CD4-positive, CD25-positive, alpha-beta regulatory T cell (primary cell): ENCODE data around the gene SHOX. TPM values are rescaled to one million over a fixed set of nuclear protein-coding genes. Genes with fewer than 3 reads are reported as not detected.
"Not testable (repeated sequence)": the region's sequence is repeated elsewhere in the genome, so short reads cannot be mapped to it uniquely, and the experiment has no call there.

Source experiments
- ATAC-seq, 2 donors: fragments of 150-1000 bp; cut with Tn5 transposase; one replicate each; pipeline ENCODE4 v1.10.0; 2021; ENCODE audit warnings: low read depth in 2 of 2, moderate number of reproducible peaks in 2 of 2, moderate library complexity in 1 of 2
- DNase-seq, 3 donors: peaks; one replicate each; pipeline versions ENCODE4 v3.0.0 to v3.0.0-alpha.2; 2012 to 2022; ENCODE audit warnings: mixed read lengths in 1 of 3
- H3K27ac ChIP-seq: one replicate; pipeline ENCODE4 v1.7.0; 2013; ENCODE audit warnings: mild to moderate bottlenecking, low read length; ENCODE audit not compliant: insufficient read depth, poor library complexity, severe bottlenecking
- H3K27me3 ChIP-seq: one replicate; pipeline ENCODE4 v1.7.0; 2013; ENCODE audit warnings: low read length; ENCODE audit not compliant: control insufficient read depth, insufficient read depth
- H3K36me3 ChIP-seq: one replicate; pipeline ENCODE4 v1.7.0; 2013; ENCODE audit warnings: mild to moderate bottlenecking, low read length, moderate library complexity; ENCODE audit not compliant: control insufficient read depth, insufficient read depth
- H3K4me1 ChIP-seq: 2 replicates; pipeline ENCODE4 v1.7.0; 2013; ENCODE audit warnings: mild to moderate bottlenecking, low read length; ENCODE audit not compliant: insufficient read depth, control insufficient read depth, poor library complexity, severe bottlenecking
- H3K4me3 ChIP-seq: one replicate; pipeline ENCODE4 v1.7.0; 2013; ENCODE audit warnings: low read depth, mild to moderate bottlenecking, low read length, moderate library complexity
- H3K9me3 ChIP-seq, 2 experiments: 1 replicate in 1 of 2; 2 replicates in 1 of 2; pipeline ENCODE4 v1.7.0; 2013; ENCODE audit warnings: low read length in 2 of 2, mild to moderate bottlenecking in 1 of 2, moderate library complexity in 1 of 2; ENCODE audit not compliant: control insufficient read depth in 2 of 2
- H3K27ac Mint-ChIP-seq, 3 donors: one replicate each; pipeline ENCODE4 v1.8.0; 2020 to 2022; ENCODE audit warnings: mild to moderate bottlenecking in 3 of 3, mixed read lengths in 3 of 3, moderate library complexity in 2 of 3
- H3K27me3 Mint-ChIP-seq: one replicate; pipeline ENCODE4 v1.8.0; 2022; ENCODE audit warnings: mild to moderate bottlenecking, mixed read lengths
- H3K36me3 Mint-ChIP-seq: one replicate; pipeline ENCODE4 v1.8.0; 2020; ENCODE audit warnings: mixed read lengths
- H3K4me1 Mint-ChIP-seq, 4 donors: one replicate each; pipeline ENCODE4 v1.8.0; 2020 to 2022; ENCODE audit warnings: mixed read lengths in 4 of 4, mild to moderate bottlenecking in 1 of 4
- H3K4me3 Mint-ChIP-seq, 4 donors: one replicate each; pipeline ENCODE4 v1.8.0; 2020 to 2022; ENCODE audit warnings: mild to moderate bottlenecking in 4 of 4, mixed read lengths in 4 of 4, moderate library complexity in 3 of 4
- H3K9me3 Mint-ChIP-seq, 7 donors: one replicate each; pipeline ENCODE4 v1.8.0; 2020 to 2022; ENCODE audit warnings: mixed read lengths in 7 of 7, mild to moderate bottlenecking in 3 of 7, moderate library complexity in 2 of 7
- polyA plus RNA-seq, 4 donors: library from polyadenylated mRNA; unstranded; fragments of 300-500 nt; fragmentation: Illumina TruSeq; gene quantifications; one replicate each; pipeline ENCODE4 v1.2.3, GENCODE V29; 2021
- total RNA-seq: library from RNA; stranded (reverse); gene quantifications from one replicate; pipeline ENCODE4 v1.2.3, GENCODE V29; 2022

Gene SHOX
- total and polyA plus RNA-seq, 5 donors from 2014 or later, result not detected

DNA sequence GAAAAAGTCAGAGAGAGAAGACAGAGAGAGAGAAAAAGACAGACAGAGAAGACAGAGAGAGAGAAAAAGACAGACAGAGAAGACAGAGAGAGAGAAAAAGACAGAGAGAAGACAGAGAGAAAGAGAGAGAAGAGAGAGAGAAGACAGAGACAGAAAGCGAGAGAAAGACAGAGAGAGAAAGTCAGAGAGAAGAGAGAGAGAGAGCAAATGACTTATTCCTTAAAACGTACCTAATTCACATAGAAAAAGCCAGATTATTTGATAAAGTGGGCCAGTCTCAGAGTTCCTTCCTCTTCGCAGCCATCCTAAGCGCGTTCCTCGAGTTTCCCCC, 7.4 kb upstream of the SHOX start:
- H3K27me3 Mint-ChIP-seq, result peaks cover 38% of the 10 kb centered on the region
- no peak overlapping the region for H3K27ac Mint-ChIP-seq
- ATAC-seq, result no peak
- no peak overlapping the region for H3K4me3 ChIP-seq
- peaks cover 1% of the 10 kb centered on the region for H3K36me3 Mint-ChIP-seq
- peaks cover 0 to 24% (median 7%) of the 10 kb centered on the region in 4 donors for H3K4me1 Mint-ChIP-seq
- DNase-seq, result no peak
- H3K4me1 ChIP-seq, result no peaks in the 10 kb centered on the region
- H3K9me3 Mint-ChIP-seq, result peaks cover 0 to 10% (median 0%) of the 10 kb centered on the region in 7 donors
- no peaks in the 10 kb centered on the region for H3K36me3 ChIP-seq
- no peak overlapping the region for H3K27ac ChIP-seq
- H3K4me3 Mint-ChIP-seq, result no peak overlapping the region
- no peaks in the 10 kb centered on the region for H3K27me3 ChIP-seq
- H3K9me3 ChIP-seq, result no peaks in the 10 kb centered on the region

DNA sequence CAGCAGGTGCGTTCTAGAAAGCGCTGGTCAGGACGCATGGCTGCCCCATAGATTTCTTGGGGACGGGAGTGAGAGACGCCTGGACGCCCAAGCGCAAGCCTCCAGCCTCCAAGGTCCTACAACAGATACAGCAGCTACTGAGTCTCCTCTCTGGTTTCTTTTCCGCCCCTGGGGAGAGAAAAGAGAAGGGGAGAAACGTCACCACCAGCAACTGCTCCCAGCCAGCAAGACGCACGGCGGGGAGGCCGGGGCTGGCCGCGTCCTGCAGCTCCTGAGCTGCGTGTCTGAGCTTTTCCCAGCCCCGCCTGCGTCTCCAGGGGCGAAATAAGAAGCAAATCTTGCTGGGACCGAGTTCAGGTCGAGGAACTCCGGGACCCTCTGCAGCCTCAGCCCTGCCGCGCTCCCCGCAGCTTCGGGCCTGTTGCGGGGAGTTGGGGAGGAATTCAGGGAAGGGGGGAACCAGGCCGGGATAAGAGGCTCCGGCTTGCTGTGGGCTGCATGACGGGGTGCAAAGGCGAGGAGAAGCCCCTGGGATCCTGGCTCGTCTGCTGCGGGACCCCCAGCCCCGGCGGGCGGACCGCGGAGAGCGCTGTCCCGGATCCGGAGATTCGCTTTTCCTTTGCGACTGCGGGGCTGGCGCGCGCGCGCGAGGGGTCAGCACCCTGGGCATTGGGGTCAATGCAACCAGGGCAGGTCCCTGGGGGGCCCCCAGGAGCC, 6.8 kb upstream of the SHOX start:
- no peak for ATAC-seq
- Histone ChIP-seq H3K27me3 (no peaks in the 10 kb centered on the region), H3K27ac (no peak overlapping the region), H3K36me3 (no peaks in the 10 kb centered on the region), H3K4me1 (no peaks in the 10 kb centered on the region), H3K4me3 (no peak overlapping the region), H3K9me3 (no peaks in the 10 kb centered on the region)
- H3K9me3 Mint-ChIP-seq, result peaks cover 0 to 10% (median 1%) of the 10 kb centered on the region in 7 donors
- peaks cover 0 to 23% (median 7%) of the 10 kb centered on the region in 4 donors for H3K4me1 Mint-ChIP-seq
- no peak overlapping the region for H3K27ac Mint-ChIP-seq
- DNase-seq, result no peak
- no peaks in the 10 kb centered on the region for H3K36me3 Mint-ChIP-seq
- peaks cover 38% of the 10 kb centered on the region for H3K27me3 Mint-ChIP-seq
- H3K4me3 Mint-ChIP-seq, result no peak overlapping the region

DNA sequence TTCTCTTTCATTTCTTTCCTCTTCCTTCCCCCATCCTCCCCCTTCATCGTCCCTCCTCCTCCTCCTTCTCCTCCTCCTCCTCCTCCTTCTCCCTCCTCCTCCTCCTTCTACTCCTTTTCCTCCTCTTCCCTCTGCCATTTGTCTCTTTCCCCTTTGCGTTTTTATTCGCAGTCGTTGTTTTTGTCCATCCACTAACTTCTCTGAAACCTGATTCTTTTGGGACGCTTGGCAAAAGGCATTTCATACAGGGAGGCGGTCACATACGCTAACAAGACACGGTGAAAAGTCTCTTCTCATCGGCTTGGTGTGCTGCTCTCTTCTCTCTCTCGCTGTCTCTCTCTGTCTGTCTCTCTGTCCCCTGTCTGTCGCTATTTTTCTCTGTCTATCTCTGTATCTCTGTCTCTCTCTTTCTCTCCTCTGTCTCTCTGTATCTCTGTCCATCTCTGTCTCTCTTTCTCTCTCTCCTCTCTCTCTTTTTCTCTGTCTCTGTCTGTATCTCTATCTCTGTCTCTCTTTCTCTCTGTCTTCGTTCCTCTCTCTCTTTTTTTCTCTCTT, 5.4 kb upstream of the SHOX start:
- H3K4me3 Mint-ChIP-seq, result no peak overlapping the region

DNA sequence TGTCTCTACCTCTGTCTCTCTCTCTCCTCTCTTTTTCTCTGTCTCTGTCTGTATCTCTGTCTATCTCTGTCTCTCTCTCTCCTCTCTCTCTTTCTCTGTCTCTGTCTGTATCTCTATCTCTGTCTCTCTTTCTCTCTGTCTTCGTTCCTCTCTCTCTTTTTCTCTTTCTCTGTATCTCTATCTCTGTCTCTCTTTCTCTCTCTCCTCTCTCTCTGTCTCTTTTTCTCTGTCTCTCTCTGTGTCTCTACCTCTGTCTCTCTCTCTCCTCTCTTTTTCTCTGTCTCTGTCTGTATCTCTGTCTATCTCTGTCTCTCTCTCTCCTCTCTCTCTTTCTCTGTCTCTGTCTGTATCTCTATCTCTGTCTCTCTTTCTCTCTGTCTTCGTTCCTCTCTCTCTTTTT, 4.5 kb upstream of the SHOX start:
- DNase-seq, H3K27ac ChIP-seq, H3K9me3 Mint-ChIP-seq, H3K4me3 ChIP-seq, H3K27me3 ChIP-seq, H3K36me3 Mint-ChIP-seq, ATAC-seq, H3K4me1 ChIP-seq, H3K9me3 ChIP-seq, H3K4me3 Mint-ChIP-seq, H3K36me3 ChIP-seq: not testable (repeated sequence)
- peaks cover 0 to 25% (median 7%) of the 10 kb centered on the region in 4 donors for H3K4me1 Mint-ChIP-seq
- H3K27ac Mint-ChIP-seq, result peak overlapping the region in 1 of 3 donors; percentile 48
- H3K27me3 Mint-ChIP-seq, result peaks cover 43% of the 10 kb centered on the region

More for the DNA sequence above, 5.4 kb upstream of the SHOX start:
- Histone ChIP-seq H3K4me1 (no peaks in the 10 kb centered on the region), H3K27me3 (no peaks in the 10 kb centered on the region), H3K36me3 (no peaks in the 10 kb centered on the region), H3K9me3 (no peaks in the 10 kb centered on the region), H3K27ac (no peak overlapping the region), H3K4me3 (no peak overlapping the region)
- Mint-ChIP-seq H3K27ac (no peak overlapping the region), H3K4me1 (peaks cover 0 to 25% (median 7%) of the 10 kb centered on the region in 4 donors), H3K27me3 (peaks cover 49% of the 10 kb centered on the region), H3K9me3 (peaks cover 0 to 10% (median 1%) of the 10 kb centered on the region in 7 donors), H3K36me3 (no peaks in the 10 kb centered on the region)
- no peak for ATAC-seq
- no peak for DNase-seq

DNA sequence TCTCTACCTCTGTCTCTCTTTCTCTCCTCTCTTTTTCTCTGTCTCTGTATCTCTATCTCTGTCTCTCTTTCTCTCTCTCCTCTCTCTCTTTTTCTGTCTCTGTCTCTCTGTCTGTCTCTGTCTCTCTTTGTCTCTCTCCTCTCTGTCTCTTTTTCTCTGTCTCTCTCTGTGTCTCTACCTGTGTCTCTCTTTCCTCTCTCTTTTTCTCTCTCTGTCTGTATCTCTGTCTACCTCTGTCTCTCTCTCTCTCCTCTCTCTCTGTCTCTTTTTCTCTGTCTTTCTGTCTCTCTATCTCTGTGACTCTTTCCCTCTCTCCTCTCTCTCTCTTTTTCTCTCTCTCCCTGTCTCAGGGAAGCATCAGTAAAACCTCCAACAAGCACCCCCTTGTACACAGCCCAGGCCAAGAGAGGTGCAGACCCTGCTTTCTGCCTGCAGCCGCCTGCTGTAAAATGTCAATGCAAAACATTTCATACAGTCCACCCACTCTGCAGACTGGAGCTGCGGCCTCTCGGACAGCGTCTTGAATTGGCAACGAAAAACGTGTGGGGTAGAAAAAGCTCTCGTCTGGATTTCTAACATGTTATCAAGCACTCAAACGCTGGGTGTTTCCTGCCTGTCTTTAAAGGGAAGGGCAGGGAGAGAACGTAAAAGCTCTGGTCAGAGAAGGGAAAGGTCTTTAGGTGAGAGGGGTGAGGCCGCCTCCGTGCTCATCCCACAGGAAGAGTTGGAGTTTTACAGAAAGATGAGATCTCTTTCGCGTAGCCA, 3.7 kb upstream of the SHOX start:
- Mint-ChIP-seq H3K4me1 (peaks cover 0 to 25% (median 6%) of the 10 kb centered on the region in 4 donors), H3K36me3 (no peaks in the 10 kb centered on the region), H3K4me3 (no peak overlapping the region), H3K27me3 (peaks cover 43% of the 10 kb centered on the region), H3K9me3 (peaks cover 0 to 5% (median 1%) of the 10 kb centered on the region in 7 donors), H3K27ac (peak overlapping the region in 1 of 3 donors; percentile 49)
- Histone ChIP-seq H3K4me1 (no peaks in the 10 kb centered on the region), H3K27me3 (no peaks in the 10 kb centered on the region), H3K36me3 (no peaks in the 10 kb centered on the region), H3K4me3 (no peak overlapping the region), H3K9me3 (no peaks in the 10 kb centered on the region), H3K27ac (no peak overlapping the region)
- ATAC-seq (no peak), DNase-seq (no peak)

DNA sequence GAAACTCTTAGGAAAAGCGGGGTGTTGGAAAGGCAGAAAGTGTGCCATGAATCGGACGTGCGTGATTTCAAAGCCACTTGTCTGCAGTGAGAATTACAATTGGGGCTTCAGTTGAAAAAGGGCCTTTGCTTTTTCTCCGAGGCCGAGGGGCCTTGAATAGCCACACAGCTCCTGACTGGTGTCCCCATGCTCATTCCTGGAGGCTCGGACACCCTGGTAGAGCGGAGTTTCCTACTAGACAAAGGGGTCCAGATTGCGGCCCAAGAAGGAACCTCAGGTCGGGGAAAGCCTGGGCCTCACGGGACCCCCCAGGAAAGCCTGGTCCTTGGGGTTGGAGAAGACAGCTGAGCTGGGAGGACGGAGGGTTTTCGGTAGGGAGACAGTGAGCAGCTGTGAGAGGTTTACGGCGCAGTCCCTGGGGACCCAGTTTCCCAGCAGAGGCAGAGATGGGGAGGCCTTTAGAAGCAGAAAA, 3.0 kb upstream of the SHOX start:
- Histone ChIP-seq H3K9me3 (no peaks in the 10 kb centered on the region), H3K4me1 (no peaks in the 10 kb centered on the region), H3K27me3 (no peaks in the 10 kb centered on the region), H3K36me3 (no peaks in the 10 kb centered on the region), H3K27ac (no peak overlapping the region), H3K4me3 (no peak overlapping the region)
- ATAC-seq (no peak), DNase-seq (no peak)
- peaks cover 0 to 4% (median 1%) of the 10 kb centered on the region in 7 donors for H3K9me3 Mint-ChIP-seq
- peak overlapping the region in 1 of 3 donors; percentile 49 for H3K27ac Mint-ChIP-seq
- H3K4me3 Mint-ChIP-seq, result no peak overlapping the region
- H3K27me3 Mint-ChIP-seq, result peaks cover 38% of the 10 kb centered on the region
- no peaks in the 10 kb centered on the region for H3K36me3 Mint-ChIP-seq
- H3K4me1 Mint-ChIP-seq, result peaks cover 0 to 19% (median 4%) of the 10 kb centered on the region in 4 donors

DNA sequence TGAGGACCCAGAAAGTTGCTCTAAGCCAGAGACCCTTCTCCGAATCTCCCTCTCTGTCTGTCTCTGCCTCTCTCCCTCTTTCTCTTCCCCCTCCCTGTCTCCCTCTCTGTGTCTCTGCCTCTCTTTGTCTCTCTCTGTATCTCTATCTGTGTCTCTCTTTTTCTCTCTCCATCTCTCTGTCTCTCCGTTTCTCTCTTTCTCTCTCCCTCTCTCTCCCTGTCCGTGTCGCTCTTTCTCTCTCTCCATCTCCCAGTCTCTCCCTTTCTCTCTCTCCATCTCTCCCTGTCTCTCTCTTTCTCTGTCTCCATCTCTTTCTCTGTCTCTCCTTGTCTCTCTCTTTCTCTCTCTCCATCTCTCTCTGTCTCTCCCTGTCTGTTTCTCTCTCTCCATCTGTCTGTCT, 2.6 kb upstream of the SHOX start:
- peaks cover 40% of the 10 kb centered on the region for H3K27me3 Mint-ChIP-seq
- H3K36me3 ChIP-seq, result no peaks in the 10 kb centered on the region
- no peaks in the 10 kb centered on the region for H3K9me3 ChIP-seq
- no peak for DNase-seq
- no peak overlapping the region for H3K27ac Mint-ChIP-seq
- no peak for ATAC-seq
- no peak overlapping the region for H3K4me3 Mint-ChIP-seq
- H3K4me3 ChIP-seq, result no peak overlapping the region
- H3K27me3 ChIP-seq, result no peaks in the 10 kb centered on the region
- peaks cover 0 to 16% (median 4%) of the 10 kb centered on the region in 4 donors for H3K4me1 Mint-ChIP-seq
- H3K27ac ChIP-seq, result no peak overlapping the region
- peaks cover 0 to 4% (median 1%) of the 10 kb centered on the region in 7 donors for H3K9me3 Mint-ChIP-seq
- no peaks in the 10 kb centered on the region for H3K4me1 ChIP-seq
- no peaks in the 10 kb centered on the region for H3K36me3 Mint-ChIP-seq
